Liver (tissue), 3 donors: ENCODE data around the gene KRT81.

Experiments
- GABPA ChIP-seq, 2 donors: IDR thresholded peaks in 1 of 2; conservative IDR thresholded peaks in 1 of 2; 2 replicates each; pipeline ENCODE4 v1.6.1; 2016; ENCODE audit warnings: antibody characterized with exemption in 2 of 2, mild to moderate bottlenecking in 1 of 2, moderate library complexity in 1 of 2
- HNF4A ChIP-seq, 2 donors: conservative IDR thresholded peaks; 2 replicates each; pipeline ENCODE4 v1.6.1; 2016; ENCODE audit warnings: antibody characterized with exemption in 2 of 2, mild to moderate bottlenecking in 2 of 2
- HNF4G ChIP-seq: IDR thresholded peaks from 2 replicates; pipeline ENCODE4 v1.6.1; 2016; ENCODE audit warnings: antibody characterized with exemption
- JUND ChIP-seq, 2 donors: IDR thresholded peaks; 2 replicates each; pipeline ENCODE4 v1.6.1; 2016; ENCODE audit warnings: antibody characterized with exemption in 2 of 2
- TAF1 ChIP-seq: conservative IDR thresholded peaks from 2 replicates; pipeline ENCODE4 v1.6.1; 2016; ENCODE audit warnings: antibody characterized with exemption, mild to moderate bottlenecking
- YY1 ChIP-seq: IDR thresholded peaks from 2 replicates; pipeline ENCODE4 v1.6.1; 2016; ENCODE audit warnings: antibody characterized with exemption, mild to moderate bottlenecking
- TF ChIP-seq, protein P1 (sequence below): fragments of 150-350 bp; IDR thresholded peaks from 2 replicates; pipeline ENCODE4 v1.5.1; 2017; ENCODE audit warnings: improper control_type of control experiment, low read depth, low read length; ENCODE audit not compliant: missing input control
- TF ChIP-seq, protein P2 (sequence below): IDR thresholded peaks from 2 replicates; pipeline ENCODE4 v1.6.1; 2016; ENCODE audit warnings: antibody characterized with exemption, mild to moderate bottlenecking
- TF ChIP-seq, protein P3 (sequence below): IDR thresholded peaks from 2 replicates; pipeline ENCODE4 v1.6.1; 2016; ENCODE audit warnings: antibody characterized with exemption
- TF ChIP-seq, protein P4 (sequence below): IDR thresholded peaks from 2 replicates; pipeline ENCODE4 v1.6.1; 2016; ENCODE audit warnings: antibody characterized with exemption
- donor health status: healthy.
- donor health status: healthy.

DNA sequence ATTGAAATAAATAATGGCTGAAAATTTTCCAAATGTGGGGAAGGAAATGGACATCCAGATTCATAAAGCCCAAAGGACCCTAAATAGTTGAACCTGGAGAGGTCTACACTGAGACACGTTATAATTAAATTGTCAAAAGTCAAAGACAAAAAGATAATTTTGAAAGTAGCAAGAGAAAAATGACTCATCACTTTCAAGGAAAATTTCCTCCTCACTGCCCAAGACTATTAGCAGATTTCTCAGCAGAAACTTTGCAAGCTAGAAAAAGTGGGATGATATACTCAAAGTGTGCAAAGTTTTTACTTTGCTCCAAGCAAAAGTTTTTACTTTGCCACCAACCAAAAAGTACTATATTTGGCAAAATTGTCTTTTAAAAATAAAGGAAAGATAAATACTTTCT is 45.7 kb upstream of the KRT81 start:
- TF ChIP-seq, protein P1, sequence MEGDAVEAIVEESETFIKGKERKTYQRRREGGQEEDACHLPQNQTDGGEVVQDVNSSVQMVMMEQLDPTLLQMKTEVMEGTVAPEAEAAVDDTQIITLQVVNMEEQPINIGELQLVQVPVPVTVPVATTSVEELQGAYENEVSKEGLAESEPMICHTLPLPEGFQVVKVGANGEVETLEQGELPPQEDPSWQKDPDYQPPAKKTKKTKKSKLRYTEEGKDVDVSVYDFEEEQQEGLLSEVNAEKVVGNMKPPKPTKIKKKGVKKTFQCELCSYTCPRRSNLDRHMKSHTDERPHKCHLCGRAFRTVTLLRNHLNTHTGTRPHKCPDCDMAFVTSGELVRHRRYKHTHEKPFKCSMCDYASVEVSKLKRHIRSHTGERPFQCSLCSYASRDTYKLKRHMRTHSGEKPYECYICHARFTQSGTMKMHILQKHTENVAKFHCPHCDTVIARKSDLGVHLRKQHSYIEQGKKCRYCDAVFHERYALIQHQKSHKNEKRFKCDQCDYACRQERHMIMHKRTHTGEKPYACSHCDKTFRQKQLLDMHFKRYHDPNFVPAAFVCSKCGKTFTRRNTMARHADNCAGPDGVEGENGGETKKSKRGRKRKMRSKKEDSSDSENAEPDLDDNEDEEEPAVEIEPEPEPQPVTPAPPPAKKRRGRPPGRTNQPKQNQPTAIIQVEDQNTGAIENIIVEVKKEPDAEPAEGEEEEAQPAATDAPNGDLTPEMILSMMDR, result no peak
- TF ChIP-seq, protein P2, sequence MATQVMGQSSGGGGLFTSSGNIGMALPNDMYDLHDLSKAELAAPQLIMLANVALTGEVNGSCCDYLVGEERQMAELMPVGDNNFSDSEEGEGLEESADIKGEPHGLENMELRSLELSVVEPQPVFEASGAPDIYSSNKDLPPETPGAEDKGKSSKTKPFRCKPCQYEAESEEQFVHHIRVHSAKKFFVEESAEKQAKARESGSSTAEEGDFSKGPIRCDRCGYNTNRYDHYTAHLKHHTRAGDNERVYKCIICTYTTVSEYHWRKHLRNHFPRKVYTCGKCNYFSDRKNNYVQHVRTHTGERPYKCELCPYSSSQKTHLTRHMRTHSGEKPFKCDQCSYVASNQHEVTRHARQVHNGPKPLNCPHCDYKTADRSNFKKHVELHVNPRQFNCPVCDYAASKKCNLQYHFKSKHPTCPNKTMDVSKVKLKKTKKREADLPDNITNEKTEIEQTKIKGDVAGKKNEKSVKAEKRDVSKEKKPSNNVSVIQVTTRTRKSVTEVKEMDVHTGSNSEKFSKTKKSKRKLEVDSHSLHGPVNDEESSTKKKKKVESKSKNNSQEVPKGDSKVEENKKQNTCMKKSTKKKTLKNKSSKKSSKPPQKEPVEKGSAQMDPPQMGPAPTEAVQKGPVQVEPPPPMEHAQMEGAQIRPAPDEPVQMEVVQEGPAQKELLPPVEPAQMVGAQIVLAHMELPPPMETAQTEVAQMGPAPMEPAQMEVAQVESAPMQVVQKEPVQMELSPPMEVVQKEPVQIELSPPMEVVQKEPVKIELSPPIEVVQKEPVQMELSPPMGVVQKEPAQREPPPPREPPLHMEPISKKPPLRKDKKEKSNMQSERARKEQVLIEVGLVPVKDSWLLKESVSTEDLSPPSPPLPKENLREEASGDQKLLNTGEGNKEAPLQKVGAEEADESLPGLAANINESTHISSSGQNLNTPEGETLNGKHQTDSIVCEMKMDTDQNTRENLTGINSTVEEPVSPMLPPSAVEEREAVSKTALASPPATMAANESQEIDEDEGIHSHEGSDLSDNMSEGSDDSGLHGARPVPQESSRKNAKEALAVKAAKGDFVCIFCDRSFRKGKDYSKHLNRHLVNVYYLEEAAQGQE, result no peak
- TF ChIP-seq, protein P3, sequence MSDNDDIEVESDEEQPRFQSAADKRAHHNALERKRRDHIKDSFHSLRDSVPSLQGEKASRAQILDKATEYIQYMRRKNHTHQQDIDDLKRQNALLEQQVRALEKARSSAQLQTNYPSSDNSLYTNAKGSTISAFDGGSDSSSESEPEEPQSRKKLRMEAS, result no peak
- TF ChIP-seq JUND (IDR thresholded peaks at IDR 0.05), result no peak
- TF ChIP-seq, protein P4, sequence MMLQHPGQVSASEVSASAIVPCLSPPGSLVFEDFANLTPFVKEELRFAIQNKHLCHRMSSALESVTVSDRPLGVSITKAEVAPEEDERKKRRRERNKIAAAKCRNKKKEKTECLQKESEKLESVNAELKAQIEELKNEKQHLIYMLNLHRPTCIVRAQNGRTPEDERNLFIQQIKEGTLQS, result no peak
- TF ChIP-seq HNF4A (conservative IDR thresholded peaks at IDR 0.05), result no peak
- no peak for TF ChIP-seq HNF4G
- no peak for TF ChIP-seq TAF1
- no peak for TF ChIP-seq GABPA (IDR thresholded peaks at IDR 0.05 in 1 of 2, conservative IDR thresholded peaks at IDR 0.05 in 1 of 2)
- no peak for TF ChIP-seq YY1
